ENCODE results near the gene NXF1.

DNA sequence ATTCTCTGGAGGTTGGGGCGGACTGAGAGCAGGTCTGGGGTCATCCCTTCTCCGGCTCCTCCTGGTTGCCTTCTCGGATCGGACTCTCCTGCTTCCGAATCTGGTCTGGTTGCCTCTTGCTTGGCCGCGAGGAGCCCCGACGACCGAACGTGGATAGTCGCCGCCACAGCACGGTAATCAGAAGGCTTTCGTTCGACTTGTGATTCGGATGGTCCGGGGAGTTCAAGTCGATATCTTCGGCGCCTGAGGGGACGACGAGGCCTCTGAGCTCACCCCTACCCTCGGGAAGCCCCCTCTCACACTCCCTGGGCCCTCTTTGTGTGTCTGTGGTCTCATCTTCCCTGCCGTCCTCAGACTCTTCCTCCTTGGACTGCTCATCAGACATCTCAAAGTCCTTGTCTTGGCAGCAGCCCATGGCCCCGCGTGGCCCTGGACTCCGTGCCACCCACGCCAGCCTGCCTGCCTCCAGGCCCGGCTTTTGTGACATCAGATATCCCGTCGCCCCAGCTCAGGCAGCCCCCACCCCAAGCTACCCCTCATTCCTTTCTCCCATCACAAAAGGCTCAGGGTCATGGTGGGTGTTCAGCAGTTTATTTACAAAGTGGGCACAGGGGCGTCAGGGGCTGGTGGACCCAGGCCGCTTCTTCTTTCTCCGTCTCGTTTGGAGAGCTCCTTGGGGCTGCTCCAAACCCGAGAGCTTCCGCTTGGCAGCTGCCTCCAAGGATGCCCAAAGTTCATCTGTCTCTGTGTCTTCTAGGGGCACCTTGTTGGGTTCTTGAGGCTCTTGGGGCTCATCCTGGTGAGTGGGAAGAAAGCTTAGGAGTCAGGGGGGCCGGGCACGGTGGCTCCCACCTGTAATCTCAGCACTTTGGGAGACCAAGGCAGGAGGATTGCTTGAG is 27.3 kb upstream of the NXF1 start, which contains the start of gene TEX54:
- TF ChIP-seq POLR2A (IDR thresholded peaks at IDR 0.05) (no peak), POLR2AphosphoS5 (IDR thresholded peaks at IDR 0.05) (no peak)
- TF ChIP-seq, protein P1, sequence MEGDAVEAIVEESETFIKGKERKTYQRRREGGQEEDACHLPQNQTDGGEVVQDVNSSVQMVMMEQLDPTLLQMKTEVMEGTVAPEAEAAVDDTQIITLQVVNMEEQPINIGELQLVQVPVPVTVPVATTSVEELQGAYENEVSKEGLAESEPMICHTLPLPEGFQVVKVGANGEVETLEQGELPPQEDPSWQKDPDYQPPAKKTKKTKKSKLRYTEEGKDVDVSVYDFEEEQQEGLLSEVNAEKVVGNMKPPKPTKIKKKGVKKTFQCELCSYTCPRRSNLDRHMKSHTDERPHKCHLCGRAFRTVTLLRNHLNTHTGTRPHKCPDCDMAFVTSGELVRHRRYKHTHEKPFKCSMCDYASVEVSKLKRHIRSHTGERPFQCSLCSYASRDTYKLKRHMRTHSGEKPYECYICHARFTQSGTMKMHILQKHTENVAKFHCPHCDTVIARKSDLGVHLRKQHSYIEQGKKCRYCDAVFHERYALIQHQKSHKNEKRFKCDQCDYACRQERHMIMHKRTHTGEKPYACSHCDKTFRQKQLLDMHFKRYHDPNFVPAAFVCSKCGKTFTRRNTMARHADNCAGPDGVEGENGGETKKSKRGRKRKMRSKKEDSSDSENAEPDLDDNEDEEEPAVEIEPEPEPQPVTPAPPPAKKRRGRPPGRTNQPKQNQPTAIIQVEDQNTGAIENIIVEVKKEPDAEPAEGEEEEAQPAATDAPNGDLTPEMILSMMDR (IDR thresholded peaks at IDR 0.05), result no peak
